NCI-H226 (cell line): ENCODE measurements around the gene KLK11.
"Not testable (repeated sequence)": the region's sequence is repeated elsewhere in the genome, so short reads cannot be mapped to it uniquely, and the experiment has no call there.

Experiments used
- DNase-seq: peaks from one replicate; pipeline ENCODE4 v3.0.0-alpha.2; 2015

The KLK11 gene

DNA sequence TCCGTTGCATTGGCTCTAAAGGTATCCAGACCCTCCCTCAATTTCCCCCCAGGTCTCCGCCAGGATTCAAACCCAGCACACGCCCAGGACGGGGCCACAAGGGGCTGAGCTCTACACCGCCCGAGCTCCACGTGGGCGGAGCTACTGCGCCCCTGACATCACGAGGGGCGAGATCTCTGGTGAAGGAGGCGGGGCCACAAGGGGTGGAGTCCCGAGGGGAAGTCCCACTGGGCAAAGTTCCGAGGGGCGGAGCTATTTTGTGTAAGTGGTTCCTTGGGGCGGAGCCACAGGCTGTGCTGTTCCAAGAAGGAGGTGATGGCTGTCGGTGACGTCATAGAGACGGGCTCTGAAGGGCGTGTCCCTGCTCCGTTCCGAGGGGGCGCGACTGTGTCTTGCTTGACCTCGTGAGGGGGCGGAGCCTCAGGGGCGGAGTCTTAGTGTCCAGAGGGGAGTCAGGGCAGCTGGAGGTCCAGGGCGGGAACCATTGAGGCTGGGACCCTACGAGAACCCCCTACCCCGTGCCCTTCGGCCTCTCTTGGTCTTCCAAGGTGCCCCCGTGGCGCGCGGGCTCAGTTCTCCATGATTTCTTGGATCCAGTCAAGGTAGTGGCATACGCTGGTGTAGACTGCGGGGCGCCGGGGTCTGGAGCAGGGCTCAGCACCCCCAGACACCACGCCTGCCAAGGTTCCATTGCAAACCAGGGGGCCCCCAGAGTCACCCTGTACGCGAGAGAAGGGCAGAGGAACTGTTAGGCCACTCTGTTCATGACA, 23.7 kb downstream of the KLK11 start:
- peak; percentile 88 for DNase-seq

- DNase-seq: no peak
Measured at GRCh38 chr19:51002089-51002532, 24.3 kb downstream of the KLK11 start.

GRCh38 chr19:51001515-51001914, 24.9 kb downstream of the KLK11 start, which contains the start of gene KLK8:
KLK8 (minus strand) TSS chr19:51001604; CDS start chr19:51001167, 437 bp downstream.
- DNase-seq: peak; percentile 68

- no peak for DNase-seq
Measured at GRCh38 chr19:51000981-51001380, 25.4 kb downstream of the KLK11 start.

DNA sequence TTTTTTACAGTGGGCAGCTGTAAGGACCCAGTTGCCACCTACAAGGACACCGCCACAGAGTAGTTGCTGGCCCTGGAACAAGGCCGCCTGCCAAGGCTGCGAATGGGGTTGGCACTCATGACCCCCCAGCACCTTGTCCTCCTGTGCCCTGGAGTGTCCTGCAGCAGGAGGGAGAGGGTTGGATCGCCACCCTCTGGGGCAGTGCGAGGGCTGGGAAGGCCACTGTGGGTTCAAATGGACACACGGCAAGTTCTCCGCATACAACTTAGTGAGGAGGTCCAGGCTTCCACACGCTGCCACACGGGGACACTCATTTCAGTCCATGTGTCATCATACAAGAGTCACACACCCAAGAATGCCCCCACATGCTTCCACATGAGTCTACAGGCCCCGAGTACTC, 26.0 kb downstream of the KLK11 start:
- no peak for DNase-seq

DNA sequence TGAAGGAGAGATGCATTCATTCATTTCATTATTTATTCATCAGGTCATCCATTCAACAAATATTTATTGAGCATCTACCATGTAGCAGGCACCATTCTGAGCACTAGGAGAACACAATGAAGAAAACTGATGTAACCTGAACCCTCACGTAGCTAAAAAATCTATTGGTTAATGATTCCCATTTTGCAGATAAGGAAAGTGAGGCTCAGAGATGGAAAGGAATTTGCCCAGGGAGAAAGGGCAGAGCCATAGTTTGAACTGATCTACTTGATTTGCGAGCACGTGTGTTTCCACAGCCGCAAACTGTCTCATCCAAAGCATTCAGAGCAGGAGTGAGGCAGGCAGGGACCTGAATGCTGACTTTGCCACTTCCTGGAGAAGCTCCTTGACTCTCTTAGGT, 27.7 kb downstream of the KLK11 start:
- DNase-seq: no peak

- DNase-seq: no peak
Measured at GRCh38 chr19:50998061-50998460, 28.4 kb downstream of the KLK11 start.

GRCh38 chr19:50994129-50994528, 32.3 kb downstream of the KLK11 start:
- DNase-seq: no peak

GRCh38 chr19:50992666-50993035, 33.8 kb downstream of the KLK11 start:
- peak; percentile 71 for DNase-seq

DNA sequence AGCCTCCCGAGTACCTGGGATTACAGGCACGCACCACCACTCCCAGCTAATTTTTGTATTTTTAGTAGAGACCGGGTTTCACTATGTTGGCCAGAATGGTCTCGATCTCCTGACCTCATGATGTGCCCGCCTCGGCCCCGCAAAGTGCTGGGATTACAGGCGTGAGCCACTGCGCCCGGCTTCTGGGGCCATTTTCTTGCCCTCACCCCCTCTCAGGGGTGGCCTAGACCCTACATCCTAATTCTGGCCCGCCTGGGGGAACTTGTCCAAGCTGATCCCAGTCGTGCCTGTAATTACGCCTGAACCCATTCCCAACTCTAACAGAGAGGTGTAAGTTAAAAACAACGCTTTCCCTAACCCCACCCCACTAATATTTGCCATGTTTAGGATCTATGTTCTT, 42.0 kb downstream of the KLK11 start:
- not testable (repeated sequence) for DNase-seq

GRCh38 chr19:50983625-50984292, 42.7 kb downstream of the KLK11 start, which contains the start of gene KLK7:
KLK7 (minus strand) TSS chr19:50983917; CDS start chr19:50982399, 1,518 bp downstream.
- peak; percentile 58 for DNase-seq

- DNase-seq: no peak
Measured at GRCh38 chr19:50982186-50982585, 44.2 kb downstream of the KLK11 start.

DNA sequence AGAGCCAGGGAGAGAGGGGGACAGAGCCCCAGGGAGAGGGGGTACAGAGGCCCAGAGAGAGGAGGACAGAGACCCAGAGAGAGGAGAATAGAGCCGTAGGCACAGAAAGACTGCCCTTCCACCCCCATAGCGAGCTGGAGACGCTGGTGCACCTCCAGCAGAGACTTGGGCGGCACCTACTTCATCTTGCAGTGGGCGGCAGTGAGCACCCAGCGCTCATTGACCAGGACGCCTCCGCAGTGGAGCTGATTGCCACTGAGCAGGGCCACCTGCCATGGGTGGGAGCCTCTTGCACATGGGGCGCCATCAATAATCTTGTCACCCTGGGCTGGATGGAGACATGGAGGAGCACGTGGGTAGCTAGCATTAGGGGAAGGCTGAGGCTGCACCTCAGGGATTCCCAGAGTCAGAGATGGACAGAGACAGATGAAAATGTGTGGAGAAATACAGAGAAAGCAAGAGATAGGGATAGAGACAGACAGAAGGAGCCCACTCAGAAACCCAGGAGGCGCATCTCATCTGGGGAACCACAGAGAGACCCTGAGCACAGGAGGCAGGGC, 44.7 kb downstream of the KLK11 start:
- DNase-seq: no peak

GRCh38 chr19:50980208-50980607, 46.2 kb downstream of the KLK11 start:
- DNase-seq: no peak

DNA sequence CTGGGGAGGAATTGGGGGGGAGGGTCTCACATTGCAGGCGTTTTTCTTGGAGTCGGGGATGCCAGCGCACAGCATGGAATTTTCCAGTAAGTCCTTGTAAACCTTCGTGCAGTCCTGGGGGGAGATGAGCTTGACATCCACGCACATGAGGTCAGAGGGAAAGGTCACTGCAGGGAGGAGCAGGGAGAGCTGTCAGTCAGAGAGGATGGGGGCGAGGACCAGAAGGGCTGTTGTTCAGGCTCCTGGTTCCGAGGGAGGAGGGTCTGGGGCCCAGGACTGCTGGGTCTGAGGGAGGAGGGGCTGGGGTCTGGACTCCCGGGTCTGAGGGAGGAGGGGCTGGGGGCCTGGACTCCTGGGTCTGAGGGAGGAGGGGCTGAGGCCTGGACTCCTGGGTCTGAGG, 46.7 kb downstream of the KLK11 start:
- no peak for DNase-seq

DNA sequence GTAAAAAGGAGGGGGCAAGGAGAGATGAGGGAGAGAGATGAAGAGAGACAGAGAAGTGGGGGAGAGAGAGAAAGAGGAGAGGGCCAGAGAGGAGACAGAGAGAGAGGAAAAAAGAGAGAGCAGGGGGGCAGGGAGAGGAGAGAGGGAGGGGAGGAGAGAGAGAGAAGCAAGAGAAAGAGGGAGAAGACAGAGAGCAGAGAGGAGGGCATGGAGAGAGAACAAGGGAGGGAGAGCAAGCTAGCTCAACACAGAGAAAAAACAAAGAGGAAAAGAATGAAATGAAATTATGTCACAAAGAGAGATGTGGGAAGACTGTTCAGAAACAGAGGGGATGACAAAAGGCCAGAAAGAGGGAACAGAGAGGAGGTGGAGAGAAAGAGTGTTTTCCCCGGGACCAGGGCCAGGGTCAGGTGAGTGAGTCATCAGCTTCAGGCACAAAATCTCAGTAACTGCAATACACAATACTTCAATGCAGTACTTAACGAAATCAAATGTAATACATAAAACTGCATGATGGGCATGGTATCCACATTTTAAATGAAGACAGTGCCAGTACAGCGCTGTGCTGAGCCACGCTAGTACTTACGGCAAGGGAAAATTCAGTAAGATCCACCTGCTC, 47.5 kb downstream of the KLK11 start:
- DNase-seq: no peak

- DNase-seq: no peak
Measured at GRCh38 chr19:50977626-50978025, 48.8 kb downstream of the KLK11 start.

GRCh38 chr19:50975766-50976165, 50.6 kb downstream of the KLK11 start:
- peak; percentile 78 for DNase-seq

DNA sequence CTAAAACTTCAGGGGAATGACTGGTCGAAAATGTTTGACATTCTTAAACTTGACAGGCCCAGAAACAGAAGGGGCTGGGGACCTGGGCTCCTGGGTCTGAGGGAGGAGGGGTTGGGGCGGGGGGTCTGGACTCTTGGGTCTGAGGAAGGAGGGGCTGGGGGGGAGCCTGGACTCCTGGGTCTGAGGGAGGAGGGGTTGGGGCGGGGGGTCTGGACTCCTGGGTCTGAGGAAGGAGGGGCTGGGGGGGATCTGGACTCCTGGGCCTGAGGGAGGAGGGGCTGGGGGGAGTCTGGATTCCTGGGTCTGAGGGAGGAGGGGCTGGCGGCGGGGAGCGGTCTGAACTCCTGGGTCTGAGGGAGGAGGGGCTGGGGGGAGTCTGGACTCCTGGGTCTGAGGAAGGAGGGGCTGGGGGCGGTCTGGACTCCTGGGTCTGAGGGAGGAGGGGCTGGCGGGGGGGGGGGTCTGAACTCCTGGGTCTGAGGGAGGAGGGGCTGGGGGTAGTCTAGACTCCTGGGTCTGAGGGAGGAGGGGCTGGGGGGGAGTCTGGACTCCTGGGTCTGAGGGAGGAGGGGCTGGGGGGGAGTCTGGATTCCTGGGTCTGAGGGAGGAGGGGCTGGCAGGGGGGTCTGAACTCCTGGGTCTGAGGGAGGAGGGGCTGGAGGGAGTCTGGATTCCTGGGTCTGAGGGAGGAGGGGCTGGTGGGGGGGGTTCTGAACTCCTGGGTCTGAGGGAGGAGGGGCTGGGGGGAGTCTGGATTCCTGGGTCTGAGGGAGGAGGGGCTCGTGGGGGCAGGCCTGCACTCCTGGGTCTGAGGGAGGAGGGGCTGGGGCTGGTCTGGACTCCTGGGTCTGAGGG, 51.5 kb downstream of the KLK11 start:
- no peak for DNase-seq

GRCh38 chr19:50972795-50973376, 53.5 kb downstream of the KLK11 start:
- no peak for DNase-seq
